Left kidney (tissue), 2 donors: Measurements from ENCODE around the gene DOCK1. TPM values are rescaled to one million over a fixed set of nuclear protein-coding genes. Genes with fewer than 3 reads are reported as not detected.
A peak's percentile ranks its signal among the peaks of the same experiment; 100 is the strongest.

Experiments used
- DNase-seq: peaks from one replicate; pipeline ENCODE4 v3.0.0-alpha.2; 2013
- polyA plus RNA-seq: library from polyadenylated mRNA; unstranded; fragments of 120-200 nt; gene quantifications from one replicate; pipeline ENCODE4 v1.2.1, GENCODE V29; 2013; ENCODE audit not compliant: insufficient read length

The DOCK1 gene
- polyA plus RNA-seq, 1 donor, result 70.0 TPM

DNA sequence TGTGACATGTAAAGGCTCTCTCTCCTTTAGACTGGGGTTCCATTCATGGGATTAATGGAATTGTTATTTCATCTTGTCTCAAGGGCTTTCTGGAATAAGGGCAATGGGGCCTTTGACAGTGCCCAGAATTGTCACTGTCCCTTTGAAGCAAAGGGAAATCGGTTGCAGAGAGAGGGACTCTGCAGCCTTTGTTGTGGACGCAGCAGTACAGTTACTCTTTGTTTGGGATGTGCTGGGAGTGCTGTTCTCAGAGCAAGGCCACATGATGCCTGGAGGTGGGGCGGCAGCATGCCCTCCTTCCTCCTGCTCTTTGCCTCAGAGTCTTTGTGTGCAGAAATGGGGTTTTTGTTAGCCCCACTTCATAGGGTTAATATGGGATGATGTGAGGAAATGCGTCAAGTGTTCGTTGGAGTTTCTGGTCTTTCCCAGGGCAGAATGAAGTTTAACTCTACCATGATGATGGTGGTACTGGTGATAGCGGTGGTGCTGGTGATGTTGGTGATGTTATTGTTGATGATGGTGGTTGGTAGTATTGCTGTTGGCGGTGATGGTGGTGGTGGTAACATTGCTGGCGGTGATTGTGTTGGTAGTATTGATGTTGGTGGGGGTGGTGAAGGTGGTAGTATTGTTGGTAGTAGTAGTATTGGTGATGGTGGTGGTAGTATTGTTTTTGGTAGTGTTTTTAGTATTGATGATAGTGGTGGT lies 45.3 kb downstream of the DOCK1 start:
- DNase-seq, result no peak

DNA sequence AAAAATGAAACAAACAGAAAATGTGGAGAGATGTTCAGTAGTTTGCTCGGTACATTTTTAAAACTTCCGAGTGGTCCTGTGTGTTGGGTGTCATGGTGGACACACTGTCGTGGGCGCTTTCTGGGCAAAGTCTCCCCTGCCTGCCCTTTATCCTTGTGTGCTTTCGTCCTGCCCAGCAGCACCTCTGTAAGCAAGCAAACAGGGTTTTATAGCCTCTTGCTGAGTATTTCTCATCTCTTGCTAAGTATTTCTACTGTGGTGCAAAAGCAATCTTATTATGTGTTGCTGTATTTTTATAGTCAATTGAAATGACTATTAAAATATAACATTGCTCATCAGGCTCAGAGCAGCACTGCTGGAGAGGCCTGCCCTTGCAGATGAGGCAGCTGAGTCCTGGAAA lies 48.7 kb downstream of the DOCK1 start:
- DNase-seq, result no peak

DNA sequence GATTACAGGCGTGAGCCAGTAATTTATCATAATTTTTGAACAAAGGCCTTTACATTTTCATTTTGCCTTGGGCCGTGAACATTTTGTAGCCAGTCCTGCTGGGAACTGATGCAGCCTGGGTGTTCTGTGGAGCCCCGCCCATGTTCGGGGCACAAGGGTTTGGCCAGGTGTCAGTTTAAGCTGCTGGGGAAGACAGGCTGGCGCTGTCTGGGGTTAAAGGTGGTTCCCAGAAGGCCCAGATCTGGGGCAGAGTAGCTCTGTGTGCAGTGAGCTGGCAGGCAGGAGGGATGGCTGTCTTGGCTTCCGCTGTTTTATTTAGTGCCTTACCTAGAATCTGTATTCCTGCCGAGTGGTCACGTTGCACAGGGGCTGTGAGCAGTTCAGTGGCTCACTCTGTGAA lies 50.2 kb downstream of the DOCK1 start:
- no peak for DNase-seq

DNA sequence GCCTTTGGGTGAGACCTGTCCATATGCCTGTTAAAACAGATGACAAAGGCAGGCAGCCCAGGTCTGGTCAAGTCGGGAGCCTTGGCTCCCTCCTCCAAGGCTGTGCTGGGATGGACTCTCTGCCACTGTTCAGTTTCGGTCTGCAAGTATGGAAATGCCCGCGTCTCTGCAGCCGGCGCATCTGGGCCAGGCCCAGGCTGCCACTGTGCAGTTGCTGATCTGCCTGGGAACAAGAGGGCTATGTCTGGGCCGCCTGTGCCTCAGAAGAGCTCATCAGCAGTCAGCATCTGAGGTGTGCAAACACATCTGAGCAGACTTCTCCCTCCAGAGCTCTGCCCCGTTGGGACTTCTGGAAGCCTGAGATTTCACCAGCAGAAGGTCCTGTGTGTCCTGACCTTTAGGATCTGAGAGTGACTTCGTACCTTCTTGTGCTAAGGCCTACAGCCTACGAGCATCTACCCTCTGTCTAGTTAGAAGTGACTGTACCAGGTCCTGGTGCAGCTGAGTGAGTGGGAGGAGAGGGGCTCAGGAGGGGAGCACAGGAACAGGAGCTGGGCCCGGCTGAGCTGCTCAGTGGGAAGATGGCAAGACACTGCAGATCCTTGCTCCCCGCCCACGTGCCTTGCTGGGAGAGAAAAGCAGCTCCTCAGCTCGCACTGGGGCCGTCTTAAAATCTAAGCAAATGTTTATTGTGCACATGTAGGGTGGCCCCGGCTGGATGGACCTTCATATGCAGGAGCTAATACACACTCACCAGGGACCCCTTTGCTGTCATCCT lies 50.9 kb downstream of the DOCK1 start:
- no peak for DNase-seq

DNA sequence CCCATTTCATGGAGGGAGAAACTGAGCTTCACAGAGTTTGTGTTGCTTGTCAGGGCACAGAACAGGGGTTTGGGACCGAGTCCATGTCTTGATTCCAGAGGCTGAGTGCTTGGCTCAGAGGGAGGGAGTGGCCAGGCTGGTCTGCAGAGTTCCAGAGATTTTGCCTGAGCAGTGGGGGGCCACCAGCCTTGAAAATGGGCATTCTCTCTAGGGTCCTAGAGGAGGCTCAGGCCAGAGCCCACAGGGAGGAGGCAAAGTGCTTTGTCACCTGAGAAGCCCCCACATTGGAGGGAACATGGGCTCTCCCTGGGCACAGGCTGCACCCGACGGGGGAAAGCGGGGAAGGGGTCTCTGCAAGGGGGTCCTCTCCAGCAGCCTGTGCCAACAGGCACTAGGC lies 51.5 kb downstream of the DOCK1 start:
- no peak for DNase-seq

DNA sequence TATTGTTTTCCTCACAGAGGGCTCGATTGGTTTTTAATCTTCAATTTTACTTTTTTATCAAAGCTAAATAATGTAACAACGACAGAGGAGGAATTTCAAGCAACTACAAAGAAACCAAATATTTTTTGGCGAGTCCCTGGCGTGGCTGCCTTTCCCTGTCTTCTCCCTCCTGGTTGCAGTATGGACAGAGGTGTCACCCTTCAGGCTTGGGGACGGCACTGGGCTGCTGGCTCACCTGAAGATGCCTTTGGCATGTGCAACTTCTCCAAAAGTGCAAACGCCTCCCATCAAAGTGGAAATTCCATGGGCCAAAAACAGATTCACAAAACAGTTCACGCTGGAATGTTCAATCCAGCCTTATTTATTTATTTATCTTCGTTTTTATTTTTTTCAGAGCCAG lies 51.9 kb downstream of the DOCK1 start:
- DNase-seq, result no peak

DNA sequence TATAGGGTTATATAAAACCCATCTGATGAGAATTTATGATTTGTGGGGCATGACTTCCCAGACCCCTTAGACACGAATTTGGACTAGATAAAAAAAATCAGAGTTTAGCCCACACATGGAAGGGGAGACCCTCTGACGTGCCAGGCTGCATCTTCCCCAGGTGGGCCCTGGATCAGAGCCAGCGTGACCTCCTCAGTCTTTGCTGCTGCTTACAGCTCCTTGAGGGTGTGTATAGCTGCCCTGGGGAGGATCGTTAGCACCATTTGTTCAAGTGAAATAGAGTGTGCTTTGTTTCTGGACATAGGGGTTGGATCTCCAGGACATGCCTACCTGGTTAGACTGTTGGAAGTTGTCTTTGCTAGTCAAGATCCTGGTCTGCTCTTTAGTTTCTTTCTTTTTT lies 54.2 kb downstream of the DOCK1 start:
- no peak for DNase-seq

DNA sequence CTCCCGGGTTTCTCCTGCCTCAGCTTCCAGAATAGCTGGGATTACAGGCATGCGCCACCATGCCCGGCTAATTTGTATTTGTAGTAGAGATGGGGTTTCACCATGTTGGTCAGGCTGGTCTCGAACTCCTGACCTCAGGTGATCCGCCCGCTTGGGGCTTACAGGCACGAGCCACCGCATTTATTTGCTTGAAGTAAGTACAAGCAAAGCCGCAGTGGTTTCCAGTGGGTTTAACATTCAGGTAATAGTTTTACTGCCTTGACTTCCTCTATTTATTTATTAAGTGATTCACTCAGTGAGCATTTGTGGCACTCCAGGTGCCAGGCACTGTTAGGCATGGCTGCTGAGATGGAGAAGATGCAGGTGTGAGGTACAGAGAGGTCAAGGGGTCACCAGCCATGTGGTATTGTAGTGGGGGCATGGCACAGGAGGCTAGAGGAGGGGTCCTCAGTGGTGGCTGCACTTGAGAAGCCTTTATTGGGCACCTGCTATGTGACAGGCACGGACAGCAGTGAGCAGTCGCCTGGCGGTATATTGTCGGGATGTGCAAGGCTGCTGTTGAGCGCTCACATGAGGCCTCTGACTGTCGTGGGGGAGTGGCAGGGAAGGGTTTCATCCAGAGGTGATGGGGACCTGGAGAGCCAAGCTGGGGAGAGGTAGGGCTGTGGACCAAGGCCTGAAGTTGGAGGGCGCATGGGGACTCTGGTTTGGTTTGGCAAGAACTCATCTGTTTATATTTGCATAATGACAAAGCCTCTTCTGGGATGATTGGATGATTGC lies 54.9 kb downstream of the DOCK1 start:
- DNase-seq, result no peak

DNA sequence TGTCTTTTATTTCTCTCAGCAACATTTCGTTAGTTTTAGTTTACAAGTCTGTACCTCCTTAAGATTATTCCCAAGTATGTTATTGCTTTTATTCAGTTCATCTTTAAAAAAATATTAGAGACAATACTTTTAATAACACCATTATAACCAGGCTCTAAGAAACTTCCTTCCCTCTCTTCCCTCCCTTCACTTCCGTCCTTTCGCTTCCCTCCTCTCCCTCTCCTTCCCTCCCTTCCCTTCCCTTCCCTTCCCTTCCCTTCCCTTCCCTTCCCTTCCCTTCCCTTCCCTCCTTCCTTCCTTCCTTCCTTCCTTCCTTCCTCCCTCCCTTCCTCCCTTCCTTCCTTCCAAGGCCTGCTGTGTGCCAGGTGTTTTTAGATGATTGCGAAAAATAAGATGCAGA lies 58.1 kb downstream of the DOCK1 start:
- no peak for DNase-seq

DNA sequence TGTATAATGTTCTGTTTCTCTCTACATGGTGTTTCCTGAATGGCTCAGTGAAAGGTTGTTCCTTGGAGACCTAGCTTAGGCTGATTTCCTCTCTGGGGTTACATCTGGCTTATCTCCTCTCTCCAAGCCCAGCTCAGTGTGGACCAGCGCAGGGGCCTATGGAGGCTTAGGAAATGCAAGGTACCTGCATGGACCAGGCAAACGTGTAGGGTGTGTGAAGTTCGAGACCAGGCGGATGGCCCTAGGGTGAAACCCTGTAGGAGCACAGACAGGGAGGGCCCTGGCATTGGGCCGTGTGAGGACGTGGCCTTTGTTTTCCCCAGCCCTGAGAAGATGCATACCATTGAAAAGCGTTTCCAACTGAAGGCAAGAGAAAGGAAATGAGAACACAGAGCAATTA lies 59.0 kb downstream of the DOCK1 start:
- no peak for DNase-seq

DNA sequence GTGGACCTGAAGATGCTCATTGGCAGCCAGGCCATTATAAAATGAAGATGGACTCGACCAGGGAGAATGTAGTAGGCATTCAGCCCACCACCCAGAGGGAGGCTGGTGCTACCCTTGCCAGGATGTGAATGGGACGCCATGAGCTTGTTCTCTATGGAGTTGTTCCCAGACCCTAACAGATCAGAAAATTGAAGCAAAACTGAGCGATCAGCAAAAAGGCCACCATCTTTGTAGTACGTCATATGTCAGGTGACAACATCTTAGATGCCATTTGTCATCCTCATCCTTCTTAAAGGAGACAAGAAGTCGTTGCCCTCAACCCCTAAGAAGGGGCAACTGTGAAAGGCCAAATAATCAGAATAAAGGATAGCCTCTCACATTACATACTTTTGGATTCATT lies 61.7 kb downstream of the DOCK1 start:
- no peak for DNase-seq

DNA sequence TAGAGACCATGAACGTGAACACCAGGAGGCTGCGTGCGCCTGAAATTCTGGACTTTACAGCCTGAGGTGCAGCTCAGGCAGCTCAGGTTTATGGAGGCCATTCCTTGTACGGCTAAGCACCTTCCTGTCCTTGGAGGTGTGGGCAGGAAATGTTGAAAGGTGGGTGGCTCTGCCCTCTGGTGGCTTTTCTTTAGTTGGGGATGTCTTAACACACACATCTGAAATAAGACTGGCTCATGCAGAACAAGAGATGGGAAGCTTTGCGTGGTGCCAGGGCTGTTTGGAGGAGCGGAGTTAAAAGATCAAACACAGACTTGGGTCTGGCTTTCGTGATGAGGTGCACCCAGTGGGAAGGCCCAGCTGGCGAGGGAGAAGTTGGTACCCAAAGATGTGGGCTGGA lies 64.1 kb downstream of the DOCK1 start:
- no peak for DNase-seq

DNA sequence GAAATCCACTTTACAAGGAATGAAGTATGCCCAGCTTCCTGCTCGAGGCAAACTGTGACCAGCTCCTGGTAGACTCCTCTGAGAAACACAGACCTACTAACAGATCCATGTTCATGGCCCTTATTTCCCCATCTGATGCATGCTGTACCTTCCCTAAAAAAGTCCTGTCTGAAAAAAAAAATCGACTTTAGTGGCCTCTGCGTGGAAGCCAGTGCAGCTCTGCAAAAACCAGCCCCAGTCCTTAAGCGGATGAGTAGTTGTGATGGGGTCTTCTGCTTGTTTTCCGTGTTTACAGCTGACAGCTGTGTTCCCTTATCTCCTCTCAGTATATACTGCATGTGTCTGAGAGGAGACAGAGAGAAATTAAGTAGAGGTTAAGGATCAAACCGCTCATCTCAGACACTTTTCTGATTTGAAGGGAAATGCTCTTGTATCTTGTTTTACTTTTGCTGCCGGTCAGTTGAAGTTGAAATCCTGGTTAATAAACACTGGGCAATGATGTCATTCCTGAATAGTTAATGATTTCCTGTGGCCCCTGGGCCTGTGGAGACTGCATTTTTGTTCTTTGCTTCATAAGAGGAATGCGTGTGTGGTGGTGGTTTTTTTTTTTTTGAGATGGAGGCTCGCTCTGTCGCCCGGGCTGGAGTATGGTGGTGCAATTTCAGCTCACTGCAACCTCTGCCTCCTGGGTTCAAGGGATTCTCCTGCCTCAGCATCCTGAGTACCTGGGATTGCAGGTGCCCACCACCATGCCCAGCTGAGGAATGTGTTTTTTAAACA lies 67.6 kb downstream of the DOCK1 start:
- DNase-seq, result peak; percentile 86

DNA sequence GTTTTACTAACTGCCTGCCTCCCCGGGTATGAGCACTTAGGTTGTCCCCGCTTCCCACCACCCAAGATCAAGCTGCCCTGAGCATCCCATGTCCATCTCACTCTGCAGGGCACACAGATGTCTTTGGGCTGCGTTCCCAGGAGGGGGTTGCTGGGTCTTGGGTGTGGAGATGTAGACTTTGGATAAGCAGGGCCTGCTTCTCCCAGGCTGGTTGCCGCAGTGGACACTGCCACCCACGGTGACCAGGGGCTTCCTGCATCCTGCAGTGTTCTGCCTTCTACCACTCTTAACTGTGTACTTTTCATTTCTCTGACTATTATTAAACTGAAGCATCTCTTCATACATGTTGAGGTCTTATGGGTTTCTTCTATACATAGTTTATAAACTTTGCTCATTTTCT lies 70.0 kb downstream of the DOCK1 start:
- DNase-seq, result no peak

DNA sequence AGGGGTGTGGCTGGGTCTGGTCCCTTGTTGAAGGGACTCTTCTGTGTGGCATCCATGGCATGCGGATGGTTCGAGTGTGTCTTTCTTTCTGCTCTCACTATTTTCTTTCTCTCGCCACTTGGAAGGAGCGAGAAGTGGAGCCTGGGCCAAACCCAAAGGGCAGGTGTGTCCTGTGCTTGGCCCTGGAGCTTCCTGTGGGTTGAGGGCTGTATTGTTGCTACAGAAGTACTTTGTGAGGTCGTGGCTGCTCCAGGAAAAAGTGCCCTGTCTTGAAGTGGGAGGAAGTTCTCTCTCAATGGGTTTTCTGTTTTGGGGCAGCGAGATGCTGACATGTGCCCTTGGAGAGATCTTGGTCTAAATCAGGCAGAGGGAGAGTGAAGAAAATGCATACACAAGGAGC lies 72.0 kb downstream of the DOCK1 start:
- no peak for DNase-seq

DNA sequence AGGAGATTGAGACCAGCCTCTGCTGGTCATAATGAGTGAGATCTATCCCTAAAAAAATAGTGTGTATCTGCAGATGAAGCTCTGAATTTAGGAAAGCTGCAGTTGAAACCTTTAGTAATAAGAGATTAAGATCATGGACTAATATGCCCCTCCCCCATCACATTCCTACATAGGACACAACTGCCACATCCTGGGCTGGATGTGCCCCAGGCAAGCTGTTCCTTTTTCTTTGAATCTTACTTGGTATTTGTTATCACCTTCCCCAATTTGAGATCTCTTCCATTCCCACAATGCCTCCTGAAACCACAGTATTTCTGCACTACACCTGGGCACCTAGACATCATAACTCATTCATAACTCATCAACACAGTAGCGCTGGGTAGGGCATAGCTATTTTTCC lies 74.1 kb downstream of the DOCK1 start:
- DNase-seq, result no peak

DNA sequence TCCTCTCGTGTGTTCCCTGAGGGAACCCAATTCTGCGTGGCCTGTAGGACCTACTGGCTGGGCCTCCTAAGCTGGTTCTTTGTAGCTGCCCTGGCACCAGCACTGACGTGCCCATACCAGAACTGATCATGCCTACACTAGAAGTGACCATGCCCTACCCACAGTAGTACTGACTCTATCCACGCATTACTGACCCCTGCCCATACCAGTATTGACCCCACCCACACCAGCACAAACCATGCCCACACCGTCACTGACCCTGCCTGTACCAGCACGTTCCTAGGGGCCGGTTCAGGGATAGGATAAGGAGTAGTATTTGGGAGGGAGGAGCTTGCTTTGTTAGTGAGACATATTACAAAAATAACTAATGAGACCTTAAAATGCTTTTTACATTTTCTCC lies 88.0 kb downstream of the DOCK1 start:
- DNase-seq, result no peak

DNA sequence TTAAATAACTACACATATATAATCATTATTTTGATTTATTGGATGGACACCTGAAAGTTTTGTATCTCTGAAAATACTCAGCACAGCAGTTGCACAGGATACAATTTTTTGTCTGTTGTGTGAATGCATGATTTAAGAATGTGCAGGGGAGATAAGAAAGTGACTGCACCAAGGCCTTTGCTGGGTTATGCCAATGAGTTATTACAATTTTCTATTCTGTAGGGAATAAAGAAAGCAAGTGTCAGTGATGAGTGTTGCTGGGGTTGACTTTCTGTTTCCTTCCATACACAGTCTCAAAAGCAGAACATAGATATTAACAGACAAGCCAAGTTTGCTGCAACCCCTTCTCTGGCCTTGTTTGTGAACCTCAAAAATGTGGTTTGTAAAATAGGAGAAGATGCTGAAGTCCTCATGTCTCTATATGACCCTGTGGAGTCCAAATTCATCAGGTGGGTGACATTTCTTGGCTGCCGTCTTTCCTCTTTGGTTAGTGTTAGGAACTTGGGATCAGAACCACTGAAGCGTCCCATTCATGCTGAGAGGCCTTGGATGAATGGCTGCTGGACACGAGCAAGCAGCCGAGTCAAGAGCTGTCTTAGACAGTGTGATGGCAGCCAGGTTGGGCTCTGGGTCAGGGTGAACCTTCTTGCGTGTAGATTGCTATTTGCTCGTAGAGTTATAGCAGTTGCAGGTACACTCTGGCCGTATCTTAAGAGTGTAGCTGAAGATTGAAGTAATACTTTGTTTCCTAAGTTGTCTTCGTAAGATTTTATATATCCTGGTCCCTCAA lies 92.8 kb downstream of the DOCK1 start:
- DNase-seq, result no peak

DNA sequence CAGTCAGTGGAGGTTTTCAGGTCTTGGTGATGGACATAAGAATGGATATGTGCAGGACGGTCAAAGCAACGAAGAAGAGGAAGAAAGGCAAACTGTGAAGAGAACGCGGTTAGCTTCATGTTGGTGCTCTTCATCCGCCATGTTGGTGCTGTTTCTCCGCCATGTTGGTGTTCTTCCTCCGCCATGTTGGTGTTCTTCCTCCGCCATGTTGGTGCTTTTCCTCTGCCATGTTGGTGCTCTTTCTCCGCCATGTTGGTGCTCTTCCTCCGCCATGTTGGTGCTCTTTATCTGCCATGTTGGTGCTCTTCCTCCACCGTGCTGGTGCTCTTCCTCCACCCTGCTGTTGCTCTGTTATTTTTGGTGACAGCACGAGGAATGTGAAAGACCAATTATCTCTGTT lies 95.4 kb downstream of the DOCK1 start:
- no peak for DNase-seq

DNA sequence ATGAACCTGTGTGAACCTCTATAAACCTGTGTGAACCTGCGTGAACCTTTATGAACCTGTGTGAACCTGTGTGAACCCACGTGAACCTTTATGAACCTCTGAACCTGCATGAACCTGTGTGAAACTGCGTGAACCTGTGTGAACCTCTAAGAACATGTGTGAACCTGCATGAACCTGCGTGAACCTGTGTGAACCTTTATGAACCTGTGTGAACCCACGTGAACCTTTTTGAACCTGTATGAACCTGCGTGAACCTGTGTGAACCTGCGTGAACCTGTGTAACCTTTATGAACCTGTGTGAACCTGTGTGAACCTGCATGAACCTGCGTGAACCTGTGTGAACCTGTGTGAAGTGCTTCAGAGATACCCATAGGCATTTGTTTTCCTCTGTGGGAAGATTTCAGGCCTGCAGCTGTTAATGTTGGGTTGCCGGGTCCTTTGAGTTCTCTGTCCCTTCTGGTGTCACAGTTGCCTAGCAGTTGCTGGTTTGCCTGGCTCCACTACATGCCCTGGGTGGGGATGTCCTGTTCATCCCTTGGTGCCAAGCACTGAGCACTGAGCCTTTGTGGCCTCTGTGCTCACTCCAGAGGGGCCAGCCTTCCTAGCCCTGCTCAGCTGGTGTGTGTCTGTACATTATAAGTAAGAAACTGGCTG lies 97.9 kb downstream of the DOCK1 start:
- DNase-seq, result no peak

DNA sequence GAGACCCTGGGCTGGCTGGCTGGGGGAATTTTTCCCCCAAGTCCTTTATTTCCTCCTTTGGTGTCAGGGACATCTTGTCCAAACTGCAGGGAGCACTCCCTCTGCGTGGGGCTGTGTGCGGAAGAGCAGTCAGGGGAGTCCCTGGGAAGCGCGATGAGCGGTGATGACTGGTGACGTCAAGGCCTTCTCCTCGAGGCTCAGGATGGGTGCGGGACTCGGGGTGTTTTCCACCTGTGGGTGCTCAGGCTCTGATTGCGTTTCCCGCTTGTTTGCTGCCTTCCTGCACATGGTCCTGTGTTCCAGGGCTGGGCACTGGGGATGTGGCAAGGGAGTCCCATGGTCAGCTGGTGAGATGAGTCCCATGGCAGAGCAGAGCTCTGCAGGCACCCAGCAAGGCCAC lies 101.2 kb downstream of the DOCK1 start:
- DNase-seq, result no peak
